ENCODE results near the gene PLEKHA7. TPM values are rescaled to one million over a fixed set of nuclear protein-coding genes. Genes with fewer than 3 reads are reported as not detected.

The PLEKHA7 gene
- total RNA-seq, 6 experiments from 2014 or later = 12.7 to 26.7 (median 21.5) TPM

DNA sequence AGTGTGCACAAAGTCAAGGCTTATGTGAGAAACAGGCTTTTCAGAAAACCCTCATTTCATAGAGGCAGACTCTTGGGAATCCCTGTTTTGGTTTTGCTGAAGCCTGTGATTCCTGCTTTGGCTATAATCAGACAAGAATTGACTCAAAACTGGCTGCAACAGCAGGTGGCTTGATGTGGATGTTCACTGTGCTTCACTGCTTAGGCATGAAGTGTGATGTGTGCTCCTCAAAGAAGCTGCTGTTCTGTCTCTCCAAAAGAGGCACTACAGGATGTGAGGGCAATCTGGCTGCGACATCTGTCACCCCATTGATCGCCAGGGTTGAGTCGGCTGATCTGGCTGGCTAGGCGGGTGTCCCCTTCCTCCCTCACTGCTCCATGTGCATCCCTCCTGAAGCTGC, 172.2 kb downstream of the PLEKHA7 start:
- Histone ChIP-seq H3K36me3 (peaks cover 0 to 24% (median 5%) of the 10 kb centered on the region in 4 donors), H3K9me3 (no peaks in the 10 kb centered on the region), H3K4me1 (peaks cover 0 to 19% (median 0%) of the 10 kb centered on the region in 4 donors), H3K27me3 (no peaks in the 10 kb centered on the region), H3K27ac (no peak overlapping the region), H3K4me3 (no peak overlapping the region)
- DNase-seq (no peak), ATAC-seq (no peak)
- intact Hi-C loops (cut with DNase I) = no loop called here
- TF ChIP-seq POLR2A (IDR thresholded peaks at IDR 0.05) (no peak), CTCF (IDR thresholded peaks at IDR 0.05) (no peak)
- no CpG with 5 or more reads among the region's 4 CpGs for WGBS (ENCODE audit: insufficient coverage, low coverage, low lambda C conversion rate, missing lambda C conversion rate)

DNA sequence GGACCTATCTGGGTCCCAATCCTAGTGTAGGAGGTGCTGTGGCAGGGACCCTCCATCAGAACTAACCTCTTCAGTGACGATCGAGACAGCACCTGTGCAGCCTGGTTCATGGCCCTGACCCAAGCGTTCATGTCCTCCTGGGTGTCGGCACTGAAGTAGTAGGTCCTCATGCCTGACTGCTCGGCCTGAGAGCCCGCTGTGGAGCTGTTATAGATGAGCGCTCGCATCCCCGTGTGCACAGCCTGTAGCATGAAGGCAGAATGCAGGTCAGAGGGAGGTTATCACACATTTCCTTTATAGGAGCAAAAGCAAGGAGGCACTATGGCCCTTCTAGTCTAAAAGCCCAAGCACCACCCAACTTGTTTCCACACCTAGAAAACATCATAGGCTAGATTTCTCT, 172.7 kb downstream of the PLEKHA7 start:
- TF ChIP-seq CTCF (IDR thresholded peaks at IDR 0.05) = no peak
- no peak for TF ChIP-seq POLR2A (IDR thresholded peaks at IDR 0.05)
- Histone ChIP-seq H3K27ac (no peak overlapping the region), H3K36me3 (peaks cover 0 to 24% (median 5%) of the 10 kb centered on the region in 4 donors), H3K27me3 (no peaks in the 10 kb centered on the region), H3K9me3 (no peaks in the 10 kb centered on the region), H3K4me1 (peaks cover 0 to 15% (median 0%) of the 10 kb centered on the region in 4 donors), H3K4me3 (no peak overlapping the region)
- DNase-seq (no peak), ATAC-seq (no peak)
- intact Hi-C loops (cut with DNase I) = no loop called here
- 100% methylated on average over 1 of the region's 9 CpGs for WGBS (ENCODE audit: insufficient coverage, low coverage, low lambda C conversion rate, missing lambda C conversion rate)

DNA sequence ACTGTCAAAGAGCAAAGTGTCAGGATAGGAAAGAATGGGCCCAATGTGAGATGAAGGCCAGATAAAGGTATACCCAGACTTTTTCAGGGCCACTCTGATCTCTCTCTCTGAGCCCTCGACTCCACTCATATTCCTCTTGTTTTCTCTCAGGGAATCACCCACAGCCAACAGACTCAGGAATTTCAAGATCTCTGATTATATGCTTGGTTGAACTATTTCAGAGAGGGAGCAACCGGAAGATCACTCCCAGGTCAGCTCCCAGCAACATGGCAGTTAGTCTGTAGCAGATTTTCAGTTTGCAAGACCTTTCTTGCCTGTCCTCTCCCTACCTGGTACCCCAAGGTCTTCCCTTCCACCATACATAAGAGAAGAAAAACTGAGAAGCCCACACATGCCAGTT, 173.3 kb downstream of the PLEKHA7 start:
- DNase-seq (no peak), ATAC-seq (no peak)
- WGBS (ENCODE audit: insufficient coverage, low coverage, low lambda C conversion rate, missing lambda C conversion rate) = 95% methylated on average over 2 of the region's 2 CpGs
- peaks cover 0 to 24% (median 5%) of the 10 kb centered on the region in 4 donors for H3K36me3 ChIP-seq
- no peaks in the 10 kb centered on the region for H3K9me3 ChIP-seq
- TF ChIP-seq POLR2A (IDR thresholded peaks at IDR 0.05) (no peak), CTCF (IDR thresholded peaks at IDR 0.05) (no peak)
- intact Hi-C loops (cut with DNase I) = no loop called here
- peaks cover 0 to 11% (median 0%) of the 10 kb centered on the region in 4 donors for H3K4me1 ChIP-seq
- H3K4me3 ChIP-seq = no peak overlapping the region
- no peak overlapping the region for H3K27ac ChIP-seq
- no peaks in the 10 kb centered on the region for H3K27me3 ChIP-seq

DNA sequence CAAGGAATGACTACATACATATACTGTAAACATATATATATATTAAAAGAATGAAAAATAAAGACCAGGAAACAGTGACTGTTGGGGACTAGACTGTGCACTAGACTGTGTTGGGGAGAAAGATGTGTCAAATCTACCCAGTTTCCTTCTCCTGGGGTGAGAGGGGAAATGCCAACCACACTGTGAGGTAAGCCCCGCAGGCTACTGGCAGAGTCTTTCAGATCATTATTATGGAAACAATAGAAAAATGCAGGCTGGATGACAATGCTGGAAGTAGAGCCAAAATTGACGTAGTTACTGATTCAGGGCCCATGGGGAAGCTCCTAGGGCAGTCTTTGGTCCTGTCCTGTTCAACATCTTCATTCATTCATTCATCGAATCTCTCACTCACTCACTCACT, 174.4 kb downstream of the PLEKHA7 start:
- Histone ChIP-seq H3K27me3 (no peaks in the 10 kb centered on the region), H3K36me3 (peaks cover 0 to 24% (median 5%) of the 10 kb centered on the region in 4 donors), H3K4me1 (peaks cover 0 to 10% (median 0%) of the 10 kb centered on the region in 4 donors), H3K9me3 (no peaks in the 10 kb centered on the region), H3K4me3 (no peak overlapping the region), H3K27ac (no peak overlapping the region)
- DNase-seq = no peak
- intact Hi-C loops (cut with DNase I) = no loop called here
- TF ChIP-seq CTCF (IDR thresholded peaks at IDR 0.05) = no peak
- no peak for TF ChIP-seq POLR2A (IDR thresholded peaks at IDR 0.05)
- ATAC-seq = no peak
- WGBS (ENCODE audit: insufficient coverage, low coverage, low lambda C conversion rate, missing lambda C conversion rate) = 88% methylated on average over 3 of the region's 3 CpGs

- WGBS (ENCODE audit: insufficient coverage, low coverage, low lambda C conversion rate, missing lambda C conversion rate) = 89% methylated on average over 1 of the region's 1 CpG
- DNase-seq = no peak
- ATAC-seq = no peak
- no peak overlapping the region for H3K4me3 ChIP-seq
- H3K27me3 ChIP-seq = no peaks in the 10 kb centered on the region
- no peak for TF ChIP-seq CTCF (IDR thresholded peaks at IDR 0.05)
- TF ChIP-seq POLR2A (IDR thresholded peaks at IDR 0.05) = no peak
- peaks cover 0 to 2% (median 0%) of the 10 kb centered on the region in 4 donors for H3K36me3 ChIP-seq
- H3K27ac ChIP-seq = no peak overlapping the region
- H3K9me3 ChIP-seq = no peaks in the 10 kb centered on the region
- H3K4me1 ChIP-seq = no peaks in the 10 kb centered on the region
- intact Hi-C loops (cut with DNase I) = no loop called here
Observed at GRCh38 chr11:16834384-16834783, 179.8 kb downstream of the PLEKHA7 start.

All from right lobe of liver (tissue), 6 donors.